ENCODE results near the gene EYA4. TPM values are rescaled to one million over a fixed set of nuclear protein-coding genes. Genes with fewer than 3 reads are reported as not detected.

EYA4 gene
- total and polyA plus RNA-seq, 2 of the 4 experiments (the other 2 are of a cell fraction) = 5.7 to 11.1 TPM

- TF ChIP-seq CEBPB (IDR thresholded peaks at IDR 0.05; ENCODE audit: low read depth, low read length) = peak; percentile 79
Measured at GRCh38 chr6:133254552-133255228, 13.5 kb downstream of the EYA4 start (continued).

- Histone ChIP-seq H3K79me1 (ENCODE audit: low read depth in 1 of 2, low read length in 2 of 2) (peaks cover 20 to 26% of the 10 kb centered on the region in 2 experiments), H2AK9ac (replicated peaks; ENCODE audit: low read depth, low read length, poor library complexity) (no peak overlapping the region), H3K23ac (ENCODE audit: low read depth, low read length) (no peak overlapping the region), H4K5ac (ENCODE audit: low read depth, low read length) (no peak overlapping the region), H3K56ac (ENCODE audit: extremely low read depth, insufficient read depth, low read length) (no peak overlapping the region), H3K9ac (ENCODE audit: low read depth, low read length) (no peak overlapping the region), H3K4me3 (ENCODE audit: insufficient read depth, low read depth, low read length) (no peak overlapping the region), H3K9me1 (ENCODE audit: insufficient read depth, low read length) (no peaks in the 10 kb centered on the region), H2BK20ac (ENCODE audit: low read depth, low read length) (no peak overlapping the region), H3K18ac (ENCODE audit: low read depth, low read length) (no peak overlapping the region), H4K20me1 (ENCODE audit: insufficient read depth, low read length) (no peaks in the 10 kb centered on the region), H3K9me3 (ENCODE audit: control insufficient read depth, insufficient read depth, low read length) (no peaks in the 10 kb centered on the region), H4K91ac (ENCODE audit: insufficient read depth, low read depth, low read length) (no peak overlapping the region), H3K27me3 (ENCODE audit: control insufficient read depth, insufficient read depth, low read length) (no peaks in the 10 kb centered on the region), H3K14ac (replicated peaks; ENCODE audit: low read depth, low read length) (no peak overlapping the region), H2BK5ac (ENCODE audit: low read depth, low read length, poor library complexity, severe bottlenecking) (no peak overlapping the region), H3K27ac (ENCODE audit: insufficient read depth, low read length) (no peak overlapping the region), H3K4ac (ENCODE audit: low read depth, low read length) (no peak overlapping the region), H4K8ac (ENCODE audit: low read depth in 2 of 2, low read length in 2 of 2) (no peak overlapping the region), H3K36me3 (ENCODE audit: control insufficient read depth, insufficient read depth, low read length) (0 out of 2 replicates have a peak, but pooled peaks cover 1% of the 10 kb centered on the region), H2BK120ac (ENCODE audit: low read depth, low read length) (no peak overlapping the region), H3K4me2 (ENCODE audit: low read depth, low read length) (no peak overlapping the region), H2BK15ac (ENCODE audit: low read depth, low read length) (no peak overlapping the region), H3K4me1 (ENCODE audit: control insufficient read depth, insufficient read depth, low read length) (peaks cover 8% of the 10 kb centered on the region), H2AK5ac (ENCODE audit: low read depth, low read length) (no peak overlapping the region), H2AFZ (replicated peaks; ENCODE audit: low read length, poor library complexity) (no peak overlapping the region)
- ChIA-PET POLR2A (ENCODE audit: unreplicated experiment) (interaction anchor here (0.5 kb wide), 1 partner anchor 50 kb away, joined by 3 read pairs; no protein-coding TSS in a partner anchor), CTCF (no interaction called here)
- BruUV-seq (replicated peaks) = no TSS peak
- no peak for DNase-seq
- no CpG with 5 or more reads among the region's 5 CpGs for WGBS, 2 experiments (ENCODE audit: extremely low coverage in 2 of 2, insufficient read length in 1 of 2)
- dilution Hi-C loops (cut with HindIII; ENCODE audit: low sequenced_read_pairs, unreplicated experiment) (no loop called here), in situ Hi-C loops (cut with MboI; ENCODE audit: low sequenced_read_pairs) (no loop called here), intact Hi-C loops (cut with micrococcal nuclease) (no loop called here)
- no peak for ATAC-seq (ENCODE audit: low read depth)
- no peak for TF ChIP-seq BHLHE40 (IDR thresholded peaks at IDR 0.05; ENCODE audit: low read depth, low read length)
- TF ChIP-seq ELK1 (IDR thresholded peaks at IDR 0.05; ENCODE audit: borderline replicate concordance, low read depth, low read length) = no peak
- TF ChIP-seq MXI1 (IDR thresholded peaks at IDR 0.05; ENCODE audit: borderline replicate concordance, low read depth, low read length) = no peak
- no peak for TF ChIP-seq CEBPB (IDR thresholded peaks at IDR 0.05; ENCODE audit: low read depth, low read length)
- TF ChIP-seq POLR2A (IDR thresholded peaks at IDR 0.05; ENCODE audit: low read depth, low read length) = no peak
- TF ChIP-seq MAFK (IDR thresholded peaks at IDR 0.05; ENCODE audit: low read depth, low read length) = no peak
- TF ChIP-seq FOS (IDR thresholded peaks at IDR 0.05; ENCODE audit: low read depth, low read length) = no peak
- no peak for TF ChIP-seq MAZ (IDR thresholded peaks at IDR 0.05; ENCODE audit: borderline replicate concordance, low read depth, low read length)
- no peak for TF ChIP-seq RFX5 (IDR thresholded peaks at IDR 0.05; ENCODE audit: low read depth, low read length)
- no peak for TF ChIP-seq CTCF (conservative IDR thresholded peaks at IDR 0.05; ENCODE audit: low read depth, low read length)
- TF ChIP-seq USF2 (IDR thresholded peaks at IDR 0.05; ENCODE audit: low read depth, low read length) = no peak
- no peak for TF ChIP-seq RAD21 (IDR thresholded peaks at IDR 0.05; ENCODE audit: low read length)
- TF ChIP-seq RCOR1 (IDR thresholded peaks at IDR 0.05; ENCODE audit: insufficient replicate concordance, low read length) = no peak
Measured at GRCh38 chr6:133257545-133258105, 16.5 kb downstream of the EYA4 start.

All from IMR-90 (cell line).